GM19328 (cell line): ENCODE measurements around the gene CFAP410.
"Not testable (repeated sequence)": the region's sequence is repeated elsewhere in the genome, so short reads cannot be mapped to it uniquely, and the experiment has no call there.

ENCODE experiments used
- ATAC-seq: cut with Tn5 transposase; IDR thresholded peaks from one replicate; pipeline ENCODE4 v1.9.1; 2021; ENCODE audit warnings: mild to moderate bottlenecking, moderate library complexity; ENCODE audit not compliant: unreplicated experiment

CFAP410 gene

GRCh38 chr21:44288251-44289110 lies 50.7 kb downstream of the CFAP410 start:
- no peak for ATAC-seq

GRCh38 chr21:44286716-44287632 lies 52.2 kb downstream of the CFAP410 start:
- no peak for ATAC-seq

GRCh38 chr21:44286086-44286715 lies 53.0 kb downstream of the CFAP410 start:
- ATAC-seq = no peak

- ATAC-seq = no peak
Observed at GRCh38 chr21:44285138-44285992, 53.8 kb downstream of the CFAP410 start, which contains the start of gene AIRE. AIRE (plus strand) TSS chr21:44285876; CDS start chr21:44286007, 131 bp downstream.

GRCh38 chr21:44283948-44284347 lies 55.2 kb downstream of the CFAP410 start:
- no peak for ATAC-seq

GRCh38 chr21:44283211-44283785 lies 55.9 kb downstream of the CFAP410 start:
- not testable (repeated sequence) for ATAC-seq

- no peak for ATAC-seq
Observed at GRCh38 chr21:44282370-44282769, 56.8 kb downstream of the CFAP410 start.

GRCh38 chr21:44281801-44282200 lies 57.4 kb downstream of the CFAP410 start:
- ATAC-seq = no peak

- no peak for ATAC-seq
Observed at GRCh38 chr21:44279354-44280260, 59.6 kb downstream of the CFAP410 start.
